ENCODE measurements around the gene NGFR.

NGFR gene

DNA sequence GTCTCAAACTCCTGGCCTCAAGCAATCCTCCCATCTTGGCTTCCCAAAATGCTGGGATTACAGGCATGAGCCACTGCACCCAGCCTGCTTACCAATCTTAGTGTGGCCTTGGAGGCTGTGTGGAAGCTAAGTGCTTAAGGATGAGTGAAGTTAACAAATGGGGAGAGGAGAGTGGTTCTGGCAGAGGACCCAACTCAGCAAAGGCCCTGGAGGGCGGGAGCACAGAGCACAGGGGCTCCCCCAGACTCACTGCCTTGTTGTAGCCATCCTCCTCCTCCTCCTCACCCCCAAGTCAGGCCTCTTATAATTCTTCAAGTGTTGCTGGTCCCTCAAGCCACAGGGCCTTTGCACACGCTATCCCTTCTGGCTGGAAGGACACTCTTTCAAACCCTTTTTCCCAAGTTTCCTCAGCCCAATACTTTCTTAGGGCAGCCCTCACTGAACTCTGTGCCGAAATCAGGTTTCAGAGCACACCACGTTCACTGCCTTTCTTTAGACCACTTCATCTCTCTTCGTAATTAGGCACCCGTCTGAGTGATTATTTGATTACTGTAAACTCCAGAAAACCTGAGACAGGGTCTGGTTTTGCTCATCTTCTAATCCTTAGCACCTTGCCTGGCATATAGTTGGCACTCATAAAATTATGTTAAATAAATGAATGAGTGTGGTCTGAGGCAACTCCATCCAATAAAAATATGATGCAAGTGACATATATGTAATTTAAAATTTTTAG is 23.4 kb downstream of the NGFR start:
- no peak overlapping the region for H2AFZ ChIP-seq (ENCODE audit: low read depth, low read length)
- peaks cover 20% of the 10 kb centered on the region for H3K27me3 ChIP-seq (ENCODE audit: insufficient read depth, low read length)
- peaks cover 30% of the 10 kb centered on the region for H3K4me1 ChIP-seq (ENCODE audit: insufficient read depth, low read length)
- no peak overlapping the region for H3K4me3 ChIP-seq (ENCODE audit: low read length)
- H3K36me3 ChIP-seq (ENCODE audit: insufficient read depth, low read length): no peaks in the 10 kb centered on the region
- H3K9me3 ChIP-seq (ENCODE audit: low read length): no peaks in the 10 kb centered on the region

DNA sequence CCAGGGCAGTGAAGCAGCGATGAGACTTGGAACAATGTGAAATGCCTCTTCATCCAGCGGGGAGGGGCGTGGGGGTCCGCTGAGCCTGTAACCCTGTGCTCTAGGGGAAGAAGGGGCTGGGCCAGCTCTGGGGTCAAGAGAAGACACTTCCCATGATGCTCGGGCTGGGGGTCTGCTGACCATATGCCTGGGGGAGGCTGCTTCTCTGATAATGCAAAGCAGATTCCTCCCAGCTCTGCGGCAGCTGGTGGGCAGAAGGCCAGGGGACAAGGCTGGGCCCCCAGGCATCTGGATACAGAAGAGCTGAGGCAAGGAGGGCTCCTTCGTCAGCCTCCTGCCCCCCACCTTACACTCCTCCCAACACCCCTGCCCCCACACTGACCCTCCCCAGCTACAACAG is 24.7 kb downstream of the NGFR start:
- H3K27me3 ChIP-seq (ENCODE audit: insufficient read depth, low read length): peaks cover 26% of the 10 kb centered on the region
- no peaks in the 10 kb centered on the region for H3K9me3 ChIP-seq (ENCODE audit: low read length)
- H3K36me3 ChIP-seq (ENCODE audit: insufficient read depth, low read length): no peaks in the 10 kb centered on the region
- no peak overlapping the region for H3K4me3 ChIP-seq (ENCODE audit: low read length)
- peaks cover 25% of the 10 kb centered on the region for H3K4me1 ChIP-seq (ENCODE audit: insufficient read depth, low read length)
- no peak overlapping the region for H2AFZ ChIP-seq (ENCODE audit: low read depth, low read length)

DNA sequence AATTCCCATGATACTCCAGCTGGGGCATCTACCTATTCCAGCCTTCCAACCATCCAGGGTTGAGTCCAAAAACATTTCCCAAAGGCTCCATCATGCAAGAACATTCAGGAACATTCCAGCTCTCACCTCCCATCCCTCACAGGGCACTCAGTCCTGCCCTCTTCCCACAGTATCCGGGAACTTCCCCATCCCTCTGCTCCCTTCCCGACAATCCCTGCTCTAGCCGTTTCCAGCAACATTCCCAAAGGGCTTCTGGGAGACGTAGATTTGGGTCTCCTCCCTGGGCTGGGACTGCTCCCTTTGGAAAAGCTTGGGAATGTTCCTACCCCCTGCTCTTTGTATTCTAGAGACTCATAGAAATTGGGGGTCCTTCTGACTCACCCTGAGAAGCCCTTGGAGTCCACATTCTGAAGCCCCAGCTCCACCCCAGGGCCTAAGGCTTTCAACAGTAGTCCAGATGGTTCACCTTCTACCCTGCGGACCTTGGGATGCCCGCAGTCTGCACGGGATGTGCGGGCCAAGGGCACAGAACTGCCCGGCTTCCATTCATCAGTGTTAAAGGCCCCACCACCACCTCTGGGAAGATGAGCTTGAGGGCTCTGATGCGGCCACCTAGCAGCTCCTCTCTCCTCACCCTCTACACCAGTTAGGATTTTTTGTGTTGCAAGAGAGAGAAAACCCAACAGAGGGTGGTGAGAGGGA is 25.4 kb downstream of the NGFR start:
- Histone ChIP-seq H2AFZ (ENCODE audit: low read depth, low read length) (no peak overlapping the region), H3K27me3 (ENCODE audit: insufficient read depth, low read length) (peaks cover 33% of the 10 kb centered on the region), H3K9me3 (ENCODE audit: low read length) (no peaks in the 10 kb centered on the region), H3K36me3 (ENCODE audit: insufficient read depth, low read length) (no peaks in the 10 kb centered on the region), H3K4me1 (ENCODE audit: insufficient read depth, low read length) (peaks cover 18% of the 10 kb centered on the region), H3K4me3 (ENCODE audit: low read length) (no peak overlapping the region)

DNA sequence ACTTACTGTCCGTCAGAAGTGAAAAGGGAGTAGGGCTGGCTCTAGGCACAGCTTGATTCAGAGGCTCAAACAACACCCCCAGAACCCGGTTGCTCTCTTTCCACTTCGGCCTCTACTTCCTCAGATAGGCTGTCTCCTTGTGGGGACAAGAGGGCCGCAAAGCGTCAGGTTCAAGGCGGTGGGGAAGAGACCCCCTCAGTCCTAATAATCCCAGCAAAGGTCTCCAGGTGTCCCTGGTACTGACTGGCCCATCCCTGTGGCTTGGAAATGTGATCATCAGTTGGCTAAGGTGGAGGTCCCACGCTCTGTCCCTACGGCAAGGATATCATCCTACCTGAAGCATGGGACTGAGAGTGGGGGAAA is 26.0 kb downstream of the NGFR start:
- H3K4me1 ChIP-seq (ENCODE audit: insufficient read depth, low read length): peaks cover 12% of the 10 kb centered on the region
- H3K9me3 ChIP-seq (ENCODE audit: low read length): no peaks in the 10 kb centered on the region
- H3K36me3 ChIP-seq (ENCODE audit: insufficient read depth, low read length): no peaks in the 10 kb centered on the region
- H3K4me3 ChIP-seq (ENCODE audit: low read length): no peak overlapping the region
- peaks cover 37% of the 10 kb centered on the region for H3K27me3 ChIP-seq (ENCODE audit: insufficient read depth, low read length)
- H2AFZ ChIP-seq (ENCODE audit: low read depth, low read length): no peak overlapping the region

DNA sequence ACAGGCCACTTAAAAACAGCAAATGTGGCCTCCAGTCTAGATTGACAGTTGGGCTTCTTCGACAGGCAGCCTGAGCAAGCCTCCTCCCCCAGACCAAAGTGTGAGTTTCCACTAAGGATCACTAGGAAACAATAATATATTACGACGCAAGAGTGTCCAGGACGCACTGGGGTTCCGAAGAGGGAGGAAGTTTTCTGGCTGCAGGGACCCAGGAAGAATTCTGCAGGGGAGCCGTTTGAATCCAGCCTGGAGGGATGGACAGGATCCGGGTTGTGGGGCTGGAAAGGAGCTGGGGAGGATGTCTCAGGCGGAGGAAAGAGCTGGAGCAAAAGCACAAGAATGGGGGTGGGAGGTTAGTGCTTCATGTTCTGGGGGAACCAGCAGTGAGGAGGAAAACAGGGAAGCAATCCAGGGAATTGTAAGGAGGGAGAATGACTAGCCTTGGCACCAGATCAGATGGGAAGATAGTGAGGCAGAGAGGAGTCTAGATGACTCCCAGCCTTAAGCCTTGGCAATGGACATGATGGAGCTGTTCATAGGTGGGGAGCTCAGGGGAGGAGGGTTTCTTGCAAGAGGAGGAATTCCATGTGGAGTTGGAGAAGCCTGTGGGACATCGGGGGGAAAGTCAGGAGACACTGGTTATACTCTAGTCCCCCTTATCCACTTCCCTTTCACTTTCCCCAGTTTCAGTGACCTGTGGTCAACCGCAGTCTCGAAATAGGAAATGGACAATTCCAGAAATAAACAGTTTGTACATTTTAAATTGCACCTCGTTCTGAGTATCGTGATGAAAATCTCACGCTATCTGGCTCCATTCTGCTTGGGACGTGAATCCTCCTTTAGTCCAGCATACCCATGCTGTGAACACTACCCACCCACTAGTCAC is 26.6 kb downstream of the NGFR start:
- H3K9me3 ChIP-seq (ENCODE audit: low read length): no peaks in the 10 kb centered on the region
- H3K4me3 ChIP-seq (ENCODE audit: low read length): no peak overlapping the region
- H3K27me3 ChIP-seq (ENCODE audit: insufficient read depth, low read length): peaks cover 43% of the 10 kb centered on the region
- peaks cover 12% of the 10 kb centered on the region for H3K4me1 ChIP-seq (ENCODE audit: insufficient read depth, low read length)
- no peaks in the 10 kb centered on the region for H3K36me3 ChIP-seq (ENCODE audit: insufficient read depth, low read length)
- no peak overlapping the region for H2AFZ ChIP-seq (ENCODE audit: low read depth, low read length)

DNA sequence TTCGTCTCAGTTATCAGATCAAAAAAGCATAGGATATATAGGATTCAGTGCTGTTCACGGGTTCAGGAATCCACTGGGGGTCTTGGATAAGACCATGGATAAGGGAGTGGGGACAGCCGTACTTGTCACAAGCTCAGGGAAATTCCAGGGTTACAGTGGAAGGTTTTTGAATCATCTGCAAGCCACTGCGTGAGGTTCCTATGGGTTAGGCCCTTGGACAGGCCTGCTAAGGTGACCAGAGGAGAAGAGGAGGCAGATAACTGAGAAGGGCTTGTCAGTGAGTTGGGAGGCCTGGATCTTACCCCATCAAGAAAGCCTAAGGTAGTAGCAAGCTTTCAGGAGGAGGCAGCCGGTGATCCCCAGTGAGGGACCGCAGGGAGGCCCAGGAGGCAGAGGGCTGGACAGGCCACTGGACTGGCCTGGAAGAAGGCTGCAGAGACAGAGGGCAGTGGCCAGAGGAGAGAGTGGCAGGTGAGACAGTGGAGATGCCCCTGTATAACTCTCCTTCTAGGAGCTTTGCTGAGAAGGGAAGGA is 27.3 kb downstream of the NGFR start:
- Histone ChIP-seq H3K4me1 (ENCODE audit: insufficient read depth, low read length) (peaks cover 12% of the 10 kb centered on the region), H3K9me3 (ENCODE audit: low read length) (no peaks in the 10 kb centered on the region), H3K36me3 (ENCODE audit: insufficient read depth, low read length) (no peaks in the 10 kb centered on the region), H2AFZ (ENCODE audit: low read depth, low read length) (no peak overlapping the region), H3K27me3 (ENCODE audit: insufficient read depth, low read length) (peaks cover 49% of the 10 kb centered on the region), H3K4me3 (ENCODE audit: low read length) (no peak overlapping the region)

DNA sequence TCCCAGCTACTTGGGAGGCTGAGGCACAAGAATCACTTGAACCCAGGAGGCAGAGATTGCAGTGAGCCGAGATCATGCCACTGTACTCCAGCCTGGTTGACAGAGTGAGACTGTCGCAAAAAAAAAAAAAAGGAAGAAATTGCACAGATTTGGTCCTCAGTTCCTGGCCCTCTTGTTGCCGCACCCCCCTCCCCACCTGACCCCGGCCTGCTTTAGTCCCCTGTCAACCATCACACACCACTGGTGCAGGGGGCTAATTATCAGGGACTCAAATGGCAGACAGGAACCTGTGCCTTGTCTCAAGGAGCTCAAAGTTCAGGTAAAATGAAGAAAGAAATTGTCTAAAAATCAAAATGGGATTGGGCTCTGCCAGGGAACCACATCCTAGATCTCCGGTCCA is 28.1 kb downstream of the NGFR start:
- H3K9me3 ChIP-seq (ENCODE audit: low read length): no peaks in the 10 kb centered on the region
- H3K4me1 ChIP-seq (ENCODE audit: insufficient read depth, low read length): peaks cover 12% of the 10 kb centered on the region
- H3K4me3 ChIP-seq (ENCODE audit: low read length): no peak overlapping the region
- H3K36me3 ChIP-seq (ENCODE audit: insufficient read depth, low read length): no peaks in the 10 kb centered on the region
- H2AFZ ChIP-seq (ENCODE audit: low read depth, low read length): no peak overlapping the region
- H3K27me3 ChIP-seq (ENCODE audit: insufficient read depth, low read length): peaks cover 49% of the 10 kb centered on the region

DNA sequence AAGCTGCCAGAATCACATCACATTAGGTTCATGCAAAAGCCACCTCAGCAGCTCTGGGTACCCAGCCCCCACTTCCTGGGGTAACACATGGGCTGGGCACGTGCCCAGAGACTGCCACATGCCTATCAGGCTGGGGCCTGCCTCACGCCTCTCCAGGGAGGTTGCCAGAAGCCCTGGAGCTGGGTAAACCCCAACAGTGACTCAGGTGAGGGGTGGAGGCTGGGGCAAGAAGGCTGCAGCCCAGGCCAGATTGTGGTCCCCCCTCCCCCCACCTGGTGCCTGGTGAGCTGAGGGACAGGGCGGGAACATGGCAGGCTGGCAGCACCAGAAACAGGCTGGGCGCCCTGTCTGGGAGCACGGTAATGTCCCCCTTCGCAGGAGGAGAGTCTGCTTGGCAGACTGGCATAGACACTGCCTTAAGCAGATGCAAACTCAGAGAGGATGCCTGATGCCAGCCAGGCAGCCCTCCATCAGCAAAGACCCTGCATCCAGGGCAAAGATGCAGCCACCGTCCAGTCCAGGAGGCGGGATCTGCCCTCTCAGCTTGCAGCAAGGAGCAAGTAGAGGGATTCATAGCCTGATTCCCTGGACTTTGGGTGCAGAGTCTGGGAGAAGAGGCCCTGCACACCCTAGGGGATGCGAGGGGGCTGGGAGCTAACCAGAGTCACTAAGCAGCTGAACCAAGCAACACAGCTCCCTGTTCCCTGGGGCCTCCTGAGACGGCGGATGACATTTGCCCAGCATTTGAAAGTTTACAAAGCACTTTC is 28.8 kb downstream of the NGFR start:
- no peak overlapping the region for H3K4me3 ChIP-seq (ENCODE audit: low read length)
- H3K36me3 ChIP-seq (ENCODE audit: insufficient read depth, low read length): no peaks in the 10 kb centered on the region
- no peaks in the 10 kb centered on the region for H3K9me3 ChIP-seq (ENCODE audit: low read length)
- peaks cover 12% of the 10 kb centered on the region for H3K4me1 ChIP-seq (ENCODE audit: insufficient read depth, low read length)
- H3K27me3 ChIP-seq (ENCODE audit: insufficient read depth, low read length): peaks cover 52% of the 10 kb centered on the region
- H2AFZ ChIP-seq (ENCODE audit: low read depth, low read length): no peak overlapping the region

DNA sequence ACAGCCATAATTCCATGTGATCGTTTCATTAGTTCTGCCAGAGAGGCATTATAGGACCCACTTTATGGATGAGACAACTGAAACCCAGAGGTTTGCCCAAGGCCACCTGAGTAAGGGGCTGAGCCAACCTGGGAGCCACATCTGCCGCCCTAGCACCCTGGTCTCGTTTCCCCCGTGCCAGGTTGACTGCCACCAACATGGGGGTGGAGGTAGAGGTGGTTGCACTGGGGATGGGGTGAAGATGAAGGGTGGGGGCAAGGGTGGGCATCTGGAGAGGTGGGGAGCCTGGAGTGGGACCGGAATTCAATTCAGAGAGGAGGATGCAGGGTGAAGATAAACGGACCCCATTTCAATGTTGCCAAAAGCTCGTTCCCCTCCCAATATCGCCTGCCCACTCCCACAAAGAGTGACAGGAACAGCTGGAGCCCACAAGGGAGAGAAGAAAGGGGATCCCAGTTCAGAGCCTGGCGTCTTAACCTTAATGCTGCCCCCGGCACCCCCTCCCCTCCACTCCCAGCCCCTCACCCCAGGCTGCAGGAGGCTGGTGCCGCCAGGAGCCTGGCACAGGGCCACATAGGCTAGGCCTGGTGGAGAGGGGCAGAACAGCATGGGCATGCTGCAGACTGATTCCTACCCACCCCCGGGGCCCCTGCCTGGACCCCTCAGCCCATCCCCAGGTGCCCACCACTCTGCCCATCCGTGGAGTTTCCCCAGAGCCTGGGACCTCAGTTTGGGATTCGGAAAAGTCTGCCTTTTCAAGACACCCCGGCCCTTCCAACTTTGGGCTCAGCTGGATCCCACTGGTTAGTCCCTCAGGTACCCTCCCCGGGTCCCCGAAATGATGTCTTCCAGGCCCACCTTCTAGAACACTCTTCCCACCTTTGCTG is 29.6 kb downstream of the NGFR start:
- H3K36me3 ChIP-seq (ENCODE audit: insufficient read depth, low read length): no peaks in the 10 kb centered on the region
- H3K27me3 ChIP-seq (ENCODE audit: insufficient read depth, low read length): peaks cover 55% of the 10 kb centered on the region
- no peak overlapping the region for H2AFZ ChIP-seq (ENCODE audit: low read depth, low read length)
- H3K9me3 ChIP-seq (ENCODE audit: low read length): no peaks in the 10 kb centered on the region
- H3K4me3 ChIP-seq (ENCODE audit: low read length): no peak overlapping the region
- H3K4me1 ChIP-seq (ENCODE audit: insufficient read depth, low read length): peaks cover 7% of the 10 kb centered on the region

DNA sequence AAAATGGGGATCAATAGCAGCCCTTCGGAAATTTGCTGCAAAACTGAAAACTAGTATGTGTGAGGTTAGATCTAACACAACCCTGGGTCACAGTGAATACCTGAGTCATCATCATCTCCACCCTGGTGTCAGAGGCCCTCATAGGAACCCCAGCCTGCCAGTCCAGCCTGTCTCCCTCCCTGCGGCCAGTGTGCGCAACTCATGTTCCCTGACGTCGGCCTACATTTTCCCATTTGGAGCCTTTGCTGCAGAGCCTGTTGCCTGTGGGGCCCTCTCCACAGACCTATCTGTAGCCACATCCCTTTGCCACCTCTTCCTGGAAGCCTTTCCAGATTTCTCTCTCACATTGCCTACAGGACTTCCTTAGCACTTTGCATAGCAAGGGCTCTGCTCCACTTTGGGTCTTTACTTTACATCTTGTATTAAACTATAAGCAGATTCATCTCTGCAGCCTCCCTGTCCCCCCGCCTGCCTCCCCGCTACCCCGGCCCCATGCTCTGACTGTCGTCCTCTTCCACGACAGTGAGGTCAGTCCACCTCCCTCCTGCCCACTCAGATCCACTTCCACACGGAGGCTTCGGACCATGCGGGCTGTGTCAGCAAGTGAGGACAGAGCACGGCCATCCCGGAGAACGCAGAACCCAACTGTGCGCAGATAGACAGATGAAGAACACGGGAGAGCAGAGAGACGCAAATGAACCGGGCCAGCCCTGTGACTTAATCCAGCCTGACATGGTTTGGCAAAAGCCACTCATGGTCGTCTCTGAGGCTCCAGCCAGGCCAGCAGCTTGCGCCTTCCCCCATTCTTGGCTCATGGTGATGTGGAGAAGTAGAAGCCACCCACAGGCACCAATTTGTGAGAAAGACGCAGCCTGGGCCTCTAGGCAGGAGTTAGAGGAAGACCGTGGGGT is 31.0 kb downstream of the NGFR start:
- Histone ChIP-seq H3K27me3 (ENCODE audit: insufficient read depth, low read length) (peaks cover 48% of the 10 kb centered on the region), H3K4me3 (ENCODE audit: low read length) (no peak overlapping the region), H3K9me3 (ENCODE audit: low read length) (no peaks in the 10 kb centered on the region), H3K4me1 (ENCODE audit: insufficient read depth, low read length) (no peaks in the 10 kb centered on the region), H2AFZ (ENCODE audit: low read depth, low read length) (no peak overlapping the region), H3K36me3 (ENCODE audit: insufficient read depth, low read length) (no peaks in the 10 kb centered on the region)

DNA sequence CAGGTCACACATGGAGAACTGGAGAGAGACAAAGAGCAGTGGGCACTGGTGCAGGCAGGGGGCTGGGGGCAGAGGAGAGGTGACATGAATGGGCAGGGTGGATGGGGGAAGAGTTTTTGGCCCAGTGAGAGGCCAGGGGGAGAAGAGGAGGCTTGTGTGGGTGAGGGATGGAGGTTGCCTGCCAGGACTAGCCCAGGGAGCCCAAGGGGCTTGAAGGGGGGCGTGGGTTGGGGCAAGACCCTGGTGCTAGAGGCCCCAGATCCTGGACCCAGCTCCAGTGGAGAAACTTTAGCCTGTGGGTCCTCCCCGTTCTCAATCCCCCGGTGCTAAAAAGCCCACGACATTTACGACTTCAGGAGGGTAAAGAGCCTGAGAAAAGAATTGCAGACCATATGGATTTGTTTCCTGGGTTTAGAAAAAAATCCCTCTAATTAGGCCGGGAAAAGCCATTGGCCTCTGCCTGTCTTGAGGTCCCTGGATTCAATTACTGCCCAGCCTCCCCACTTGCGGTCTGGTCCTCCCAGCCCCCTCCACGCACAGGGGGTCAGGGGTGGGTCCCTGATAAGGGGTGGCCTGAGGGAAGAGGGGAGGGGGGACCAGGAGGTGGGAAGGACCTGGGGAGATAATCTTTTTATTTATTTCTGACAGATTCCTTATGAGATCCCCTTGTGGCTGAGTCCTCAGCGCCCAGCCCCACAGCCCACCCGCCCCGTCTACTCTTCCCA is 33.0 kb downstream of the NGFR start:
- H3K36me3 ChIP-seq (ENCODE audit: insufficient read depth, low read length): no peaks in the 10 kb centered on the region
- H3K4me1 ChIP-seq (ENCODE audit: insufficient read depth, low read length): no peaks in the 10 kb centered on the region
- H3K4me3 ChIP-seq (ENCODE audit: low read length): no peak overlapping the region
- H3K9me3 ChIP-seq (ENCODE audit: low read length): no peaks in the 10 kb centered on the region
- H3K27me3 ChIP-seq (ENCODE audit: insufficient read depth, low read length): peaks cover 35% of the 10 kb centered on the region
- H2AFZ ChIP-seq (ENCODE audit: low read depth, low read length): no peak overlapping the region
